SKM-1 (cell line): Measurements from ENCODE around the gene POLR3B.
"Not testable (repeated sequence)": the region's sequence is repeated elsewhere in the genome, so short reads cannot be mapped to it uniquely, and the experiment has no call there.

ENCODE experiments used
- DNase-seq: peaks from one replicate; lab custom pipeline; 2025; ENCODE audit not compliant: unreplicated experiment; lab: John Stamatoyannopoulos, UW

POLR3B gene

GRCh38 chr12:106459124-106459523 lies 101.6 kb downstream of the POLR3B start:
- DNase-seq = no peak

- no peak for DNase-seq
Observed at GRCh38 chr12:106459534-106459933, 102.0 kb downstream of the POLR3B start.

GRCh38 chr12:106461730-106462129 lies 104.2 kb downstream of the POLR3B start:
- no peak for DNase-seq

- not testable (repeated sequence) for DNase-seq
Observed at GRCh38 chr12:106465605-106466004, 108.1 kb downstream of the POLR3B start.

GRCh38 chr12:106475662-106476061 lies 118.1 kb downstream of the POLR3B start:
- not testable (repeated sequence) for DNase-seq

GRCh38 chr12:106477627-106478026 lies 120.1 kb downstream of the POLR3B start:
- DNase-seq = not testable (repeated sequence)

GRCh38 chr12:106480251-106480650 lies 122.7 kb downstream of the POLR3B start:
- DNase-seq = no peak

- no peak for DNase-seq
Observed at GRCh38 chr12:106481246-106481645, 123.7 kb downstream of the POLR3B start.

- no peak for DNase-seq
Observed at GRCh38 chr12:106487664-106488063, 130.1 kb downstream of the POLR3B start.

GRCh38 chr12:106488884-106489283 lies 131.3 kb downstream of the POLR3B start:
- no peak for DNase-seq

GRCh38 chr12:106490264-106490663 lies 132.7 kb downstream of the POLR3B start:
- no peak for DNase-seq

GRCh38 chr12:106492857-106493256 lies 135.3 kb downstream of the POLR3B start:
- no peak for DNase-seq

GRCh38 chr12:106493531-106493930 lies 136.0 kb downstream of the POLR3B start:
- no peak for DNase-seq

- no peak for DNase-seq
Observed at GRCh38 chr12:106495354-106495965, 137.9 kb downstream of the POLR3B start.

- DNase-seq = no peak
Observed at GRCh38 chr12:106498056-106498455, 140.5 kb downstream of the POLR3B start.

- DNase-seq = no peak
Observed at GRCh38 chr12:106499628-106500027, 142.1 kb downstream of the POLR3B start.

- DNase-seq = no peak
Observed at GRCh38 chr12:106506691-106507090, 149.1 kb downstream of the POLR3B start.

- no peak for DNase-seq
Observed at GRCh38 chr12:106508966-106509365, 151.4 kb downstream of the POLR3B start.

- DNase-seq = no peak
Observed at GRCh38 chr12:106511365-106511764, 153.8 kb downstream of the POLR3B start.

GRCh38 chr12:106517314-106517713 lies 159.8 kb downstream of the POLR3B start:
- DNase-seq = no peak

GRCh38 chr12:106519607-106520021 lies 162.1 kb downstream of the POLR3B start:
- no peak for DNase-seq

- no peak for DNase-seq
Observed at GRCh38 chr12:106521901-106522300, 164.4 kb downstream of the POLR3B start.

- no peak for DNase-seq
Observed at GRCh38 chr12:106522708-106523107, 165.2 kb downstream of the POLR3B start.
